RKO (cell line): ENCODE data around the gene SMAD3.
A peak's percentile ranks its signal among the peaks of the same experiment; 100 is the strongest.

Experiments
- DNase-seq: peaks from one replicate; pipeline ENCODE4 v3.0.0-alpha.2; 2016; ENCODE audit warnings: low spot score

Gene SMAD3

GRCh38 chr15:67036775-67037555, 28.4 kb upstream of the SMAD3 start:
- no peak for DNase-seq

GRCh38 chr15:67037694-67038093, 27.7 kb upstream of the SMAD3 start:
- no peak for DNase-seq

DNA sequence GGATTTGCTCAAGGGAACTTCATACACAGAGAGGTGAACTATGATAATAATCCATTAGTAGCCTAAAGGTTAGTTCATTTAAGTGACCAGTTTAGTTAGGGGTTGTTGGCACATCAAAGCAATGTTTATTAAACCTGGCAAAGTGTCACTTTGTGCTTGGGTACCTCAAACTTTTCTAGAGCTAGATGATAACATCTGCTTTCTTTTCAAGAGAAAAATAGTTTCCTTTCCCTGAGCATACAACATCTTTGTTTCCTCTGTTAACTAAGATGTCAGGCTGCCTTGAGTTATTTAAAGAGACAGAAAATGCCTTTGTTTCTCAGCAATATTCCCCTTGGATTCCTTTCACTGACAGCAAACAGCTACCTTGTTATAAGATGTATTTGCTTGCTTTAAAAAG, 26.7 kb upstream of the SMAD3 start:
- no peak for DNase-seq

- DNase-seq, result no peak
These were observed 25.9 kb upstream of the SMAD3 start for GRCh38 chr15:67039384-67040075.

DNA sequence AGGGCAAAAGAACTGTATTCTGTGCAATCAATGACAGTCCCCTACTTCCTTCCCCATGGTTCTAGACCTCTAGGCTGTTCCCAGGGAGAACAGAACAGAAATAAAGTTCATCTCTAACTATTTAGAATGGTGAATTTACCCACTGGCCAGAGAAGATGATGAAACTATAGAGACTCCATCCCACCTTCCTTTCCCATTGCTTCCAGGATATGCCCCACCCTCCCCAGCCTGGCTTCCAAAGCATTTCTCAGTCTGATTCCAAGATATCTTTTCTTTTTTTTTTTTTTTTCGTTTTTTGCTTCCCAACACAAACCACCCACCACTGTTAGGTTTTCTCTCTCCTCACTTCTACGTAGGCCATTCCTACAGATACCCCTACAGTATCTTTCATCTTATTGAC, 25.1 kb upstream of the SMAD3 start:
- no peak for DNase-seq

GRCh38 chr15:67042551-67043142, 22.8 kb upstream of the SMAD3 start:
- DNase-seq, result no peak

DNA sequence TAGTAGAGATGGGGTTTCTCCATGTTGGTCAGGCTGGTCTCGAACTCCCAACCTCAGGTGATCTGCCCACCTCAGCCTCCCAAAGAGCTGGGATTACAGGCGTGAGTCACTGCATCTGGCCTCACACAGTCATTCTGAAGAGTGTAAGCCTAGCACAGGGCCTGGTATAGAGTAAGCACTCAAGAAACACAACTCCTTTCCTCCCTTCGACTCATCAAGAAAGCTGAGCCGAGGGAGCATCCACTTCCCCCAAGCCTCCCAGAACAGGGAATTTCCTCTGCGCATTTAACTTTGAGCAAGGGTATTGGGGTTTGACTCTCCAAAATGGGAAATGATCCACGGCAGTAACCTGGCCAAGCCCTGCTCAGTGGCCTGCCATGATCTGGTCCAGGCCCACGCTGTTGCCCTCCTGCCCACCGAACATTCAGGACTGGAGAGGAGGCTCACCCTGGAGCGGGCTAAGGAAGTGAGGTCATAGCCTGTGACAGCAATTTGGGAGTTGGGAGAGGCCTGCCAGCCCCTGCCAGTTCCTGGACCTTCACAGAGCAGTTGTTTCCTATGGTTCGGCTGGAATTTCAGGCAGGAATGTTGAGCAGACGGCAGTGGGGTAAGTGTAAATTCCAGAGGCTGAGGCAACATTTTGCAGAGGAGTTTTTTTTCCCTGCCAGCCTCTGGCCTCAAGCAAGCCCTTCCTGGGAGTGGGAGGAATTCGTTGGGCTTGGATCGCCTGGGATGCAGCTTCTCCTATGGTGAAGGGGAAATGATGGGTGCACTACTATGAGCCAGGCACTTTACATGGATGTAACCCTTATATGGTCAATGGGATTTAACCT, 21.2 kb upstream of the SMAD3 start:
- peak; percentile 20 for DNase-seq

DNA sequence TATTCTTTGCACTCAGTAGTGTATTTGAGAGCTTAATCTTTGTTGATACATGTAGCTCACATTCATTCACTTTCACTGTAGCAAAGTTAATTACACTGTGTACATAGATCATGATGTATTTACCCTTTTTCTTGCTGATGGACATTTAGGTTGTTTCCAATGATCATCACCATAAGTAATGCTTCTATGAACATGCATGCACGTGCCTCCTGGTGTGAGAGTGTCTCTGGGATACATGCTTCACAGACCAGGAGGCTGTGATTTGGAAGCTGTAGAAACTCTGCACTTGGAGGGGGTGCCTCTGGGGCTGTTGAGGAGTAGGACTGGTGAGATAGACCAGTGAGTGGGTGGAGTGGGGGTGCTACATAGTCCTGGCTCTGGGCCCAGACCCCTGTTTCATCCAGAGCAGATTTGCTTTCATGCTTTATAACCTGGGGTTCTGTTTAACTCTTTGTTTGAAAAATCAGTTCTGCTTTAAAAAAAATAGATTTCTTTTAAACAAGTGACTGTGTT, 18.2 kb upstream of the SMAD3 start:
- no peak for DNase-seq

DNA sequence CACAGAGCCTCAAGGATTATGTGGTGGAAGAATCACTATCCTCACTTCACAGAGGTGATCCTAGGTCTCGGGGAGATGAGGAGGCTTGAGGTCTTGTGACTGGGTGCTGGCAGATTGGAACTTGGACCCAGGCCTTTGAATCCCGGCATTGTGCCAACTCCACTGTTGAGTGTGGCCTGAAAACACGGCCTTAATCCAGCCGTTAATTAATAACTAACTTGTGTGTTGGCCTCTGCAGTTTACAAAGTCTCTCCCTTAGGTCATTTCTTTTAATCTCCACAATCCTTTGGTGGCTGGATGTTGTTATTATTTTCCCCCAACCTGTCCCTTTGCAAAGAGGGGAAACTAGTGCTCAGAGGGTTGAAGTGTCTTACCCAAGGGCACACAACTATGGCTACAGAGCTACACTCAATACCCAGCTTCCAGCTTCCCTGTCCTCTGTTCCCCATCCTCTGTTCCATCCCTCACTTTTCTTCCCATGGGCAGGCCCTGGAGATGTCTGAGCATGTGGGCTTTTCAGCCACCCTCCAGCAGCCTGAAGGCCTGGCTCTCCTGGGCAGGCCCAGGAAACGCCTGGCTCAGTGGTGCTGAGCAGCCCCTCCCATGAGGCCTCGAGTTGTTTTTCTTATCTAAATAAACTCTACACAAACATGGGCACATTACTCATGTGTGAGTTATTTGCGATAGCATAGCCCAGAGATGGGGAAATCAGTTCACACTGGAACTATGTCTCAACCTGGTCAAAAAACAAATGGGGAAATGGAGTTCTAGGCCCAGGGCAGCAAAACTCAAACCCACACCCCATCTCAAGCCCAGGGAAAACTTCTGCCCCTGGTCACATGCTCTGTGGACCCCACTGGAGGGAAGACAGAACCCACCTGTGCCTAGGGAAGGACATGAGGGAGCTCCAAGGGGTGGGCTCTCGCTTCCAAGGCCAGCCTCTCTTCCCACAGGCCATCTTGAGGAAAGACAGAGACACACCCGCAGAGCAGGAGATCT, 16.8 kb upstream of the SMAD3 start:
- no peak for DNase-seq

- no peak for DNase-seq
These were observed 15.9 kb upstream of the SMAD3 start for GRCh38 chr15:67049351-67050044.

DNA sequence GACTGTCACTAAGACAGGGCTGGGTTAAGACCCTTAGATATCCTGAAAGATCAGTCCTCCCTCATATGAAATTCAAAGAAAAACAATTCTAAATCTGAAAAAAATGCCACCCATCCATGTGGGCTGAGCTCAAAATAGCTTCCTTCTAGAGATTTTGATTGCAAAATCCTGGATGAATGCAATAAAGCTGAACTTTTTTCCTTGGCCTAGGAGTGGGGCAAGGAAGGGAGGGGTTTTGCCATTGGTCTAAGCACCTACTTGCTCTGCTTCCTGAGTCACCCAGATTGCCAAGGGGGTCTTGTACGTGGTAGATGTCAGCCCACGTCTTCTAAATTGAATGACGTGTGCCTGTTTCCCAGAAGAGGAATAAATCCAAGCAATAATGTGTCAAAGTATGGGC, 15.3 kb upstream of the SMAD3 start:
- DNase-seq, result no peak

DNA sequence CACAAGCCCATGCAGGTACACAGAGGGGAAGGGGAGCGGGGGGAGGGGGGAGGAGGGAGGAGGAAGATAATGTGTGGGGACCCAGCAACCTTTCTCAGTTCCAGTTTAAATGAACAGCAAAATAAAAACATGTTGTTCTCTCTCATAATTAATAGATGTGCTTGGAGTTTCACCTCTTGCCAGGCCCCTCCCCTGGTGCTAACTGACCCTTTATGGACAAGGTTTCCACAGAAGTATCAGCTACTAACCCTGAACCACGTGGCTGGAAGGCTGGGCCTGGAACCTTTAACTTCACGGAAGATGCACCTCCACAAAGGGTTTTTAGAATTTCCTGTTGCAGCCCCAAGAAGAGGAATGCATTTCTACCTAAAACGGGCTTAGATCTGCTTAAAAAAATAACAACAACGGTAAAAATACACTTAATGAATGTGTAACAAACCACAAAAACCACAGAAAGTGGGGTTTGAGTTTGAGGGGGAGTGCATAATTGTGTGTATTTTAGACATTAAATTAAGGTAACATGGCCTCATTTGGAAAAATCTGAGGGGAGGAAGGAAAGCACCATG, 14.8 kb upstream of the SMAD3 start:
- no peak for DNase-seq

- DNase-seq, result no peak
These were observed 14.0 kb upstream of the SMAD3 start for GRCh38 chr15:67051088-67052045.

DNA sequence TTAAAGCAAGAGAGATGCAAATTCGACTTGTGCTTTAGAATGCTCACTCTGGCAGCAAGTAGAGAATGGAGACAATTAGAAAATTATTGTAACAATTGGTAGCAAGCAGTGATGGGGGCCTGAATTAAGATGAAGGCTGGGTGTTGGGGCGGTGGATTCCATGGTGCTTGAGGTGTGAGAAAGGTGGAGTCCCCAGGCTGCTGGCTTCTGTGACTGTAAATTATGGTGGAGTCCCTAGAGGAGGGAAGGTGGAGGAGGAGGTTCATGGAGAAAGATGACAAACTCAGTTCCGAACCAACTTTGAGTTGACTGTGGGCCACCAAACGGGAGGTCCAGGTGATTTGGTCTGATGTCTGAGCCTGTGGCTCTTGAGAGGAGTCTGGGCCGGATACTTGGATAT, 10.7 kb upstream of the SMAD3 start:
- no peak for DNase-seq

DNA sequence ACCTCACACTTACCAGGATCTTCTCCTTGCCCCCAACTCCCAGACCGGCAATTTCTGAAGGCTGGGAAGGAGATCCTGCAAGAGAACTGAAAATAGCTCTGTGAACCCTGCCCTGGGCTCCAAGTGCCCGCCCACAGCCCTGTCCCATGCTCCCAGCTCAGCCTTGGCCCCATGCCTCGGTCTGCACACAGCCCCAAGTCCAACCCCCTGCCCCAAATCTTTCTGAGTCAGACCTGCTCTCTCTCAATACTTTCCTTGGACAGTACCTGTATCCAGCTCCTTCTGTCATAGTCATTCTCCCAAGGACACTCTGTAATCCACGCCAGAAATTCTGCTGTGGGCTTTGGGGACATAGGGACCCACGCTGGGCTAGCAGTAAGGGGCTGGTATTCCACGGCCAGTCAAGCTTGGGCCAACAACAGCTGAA, 6.3 kb upstream of the SMAD3 start:
- no peak for DNase-seq

- DNase-seq, result no peak
These were observed 3.5 kb upstream of the SMAD3 start for GRCh38 chr15:67061811-67062368.

DNA sequence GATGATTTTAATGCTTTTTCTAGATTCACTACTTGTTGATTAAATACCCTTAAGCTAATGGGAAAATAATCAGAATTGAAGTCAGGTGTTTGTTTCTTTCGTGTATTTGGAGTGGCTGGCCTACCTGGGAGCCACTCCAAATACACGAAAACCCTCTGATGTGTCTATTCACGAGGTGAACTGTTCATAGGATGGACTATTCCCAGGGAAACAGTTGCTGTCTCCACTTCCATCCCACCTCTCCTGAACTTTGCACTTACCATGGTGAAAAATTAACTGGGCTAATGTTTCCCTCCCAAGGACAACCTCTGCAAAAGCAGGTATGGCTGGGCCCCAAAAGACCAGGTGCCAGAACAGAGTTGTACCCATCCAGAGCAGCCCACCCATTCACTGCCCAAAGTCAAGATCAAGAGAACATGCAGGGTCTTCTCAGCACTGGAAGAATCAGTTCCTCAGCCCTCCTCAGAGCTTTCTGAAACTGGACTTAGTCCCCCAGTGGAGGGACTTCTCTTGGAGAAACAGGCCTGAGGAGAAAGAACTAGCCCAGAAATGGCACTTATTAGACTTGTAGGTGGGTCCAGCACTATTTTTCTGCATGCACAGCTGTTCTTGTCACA, 2.9 kb upstream of the SMAD3 start:
- no peak for DNase-seq
